GM19238 (cell line): ENCODE data around the gene DHX15.

Source experiments
- DNase-seq: peaks from one replicate; pipeline ENCODE4 v3.0.0; 2011; ENCODE audit warnings: low spot score; ENCODE audit not compliant: insufficient read length

DHX15 gene

GRCh38 chr4:24583451-24584210 is 723 bp downstream of the DHX15 start:
- DNase-seq: peak; percentile 18

GRCh38 chr4:24582235-24582832 is 2.0 kb downstream of the DHX15 start:
- DNase-seq: no peak

GRCh38 chr4:24578364-24578763 is 6.0 kb downstream of the DHX15 start:
- no peak for DNase-seq

GRCh38 chr4:24576276-24576675 is 8.1 kb downstream of the DHX15 start:
- no peak for DNase-seq

- DNase-seq: no peak
Measured at GRCh38 chr4:24574236-24574635, 10.1 kb downstream of the DHX15 start.

GRCh38 chr4:24573582-24573981 is 10.8 kb downstream of the DHX15 start:
- DNase-seq: no peak

GRCh38 chr4:24570574-24571236 is 13.6 kb downstream of the DHX15 start:
- DNase-seq: no peak

- DNase-seq: no peak
Measured at GRCh38 chr4:24570172-24570571, 14.2 kb downstream of the DHX15 start.

- DNase-seq: no peak
Measured at GRCh38 chr4:24569662-24570061, 14.7 kb downstream of the DHX15 start.

GRCh38 chr4:24568425-24568824 is 15.9 kb downstream of the DHX15 start:
- no peak for DNase-seq

- no peak for DNase-seq
Measured at GRCh38 chr4:24565054-24565453, 19.3 kb downstream of the DHX15 start.

- DNase-seq: no peak
Measured at GRCh38 chr4:24564488-24564887, 19.9 kb downstream of the DHX15 start.

- DNase-seq: no peak
Measured at GRCh38 chr4:24561438-24562139, 22.8 kb downstream of the DHX15 start.

- no peak for DNase-seq
Measured at GRCh38 chr4:24560868-24561368, 23.4 kb downstream of the DHX15 start.

GRCh38 chr4:24559889-24560288 is 24.5 kb downstream of the DHX15 start:
- DNase-seq: no peak

GRCh38 chr4:24559032-24559821 is 25.1 kb downstream of the DHX15 start:
- no peak for DNase-seq

- DNase-seq: no peak
Measured at GRCh38 chr4:24557026-24558025, 27.0 kb downstream of the DHX15 start.

- no peak for DNase-seq
Measured at GRCh38 chr4:24551492-24552289, 32.7 kb downstream of the DHX15 start.
